Calu3 (cell line): ENCODE results near the gene ACER1. TPM values are rescaled to one million over a fixed set of nuclear protein-coding genes. Genes with fewer than 3 reads are reported as not detected.

Experiments used
- Bru-seq: library from RNA; stranded (reverse); fragments of 400-500 nt; gene quantifications from one replicate; lab custom pipeline; 2021; lab: Mats Ljungman, UMichigan
- BruChase-seq, 2 experiments: library from RNA; stranded (reverse); fragments of 400-500 nt; gene quantifications; one replicate each; lab custom pipeline; 2021; lab: Mats Ljungman, UMichigan
- BruUV-seq: library from RNA; stranded (reverse); fragments of 400-500 nt; replicated peaks from 2 replicates; lab custom pipeline; 2021; lab: Mats Ljungman, UMichigan
- CTCF ChIA-PET: fragments of 300-600 bp; sonication (Branson Sonifier 250); formaldehyde crosslinking; loops from one replicate; lab custom pipeline; 2022; ENCODE audit warnings: antibody characterized with exemption; lab: Charles Lee
- DNase-seq: peaks from one replicate; pipeline ENCODE4 v3.0.0; 2022
- H3K27ac Mint-ChIP-seq: one replicate; pipeline ENCODE4 v1.8.0; 2022; ENCODE audit warnings: mixed read lengths; ENCODE audit not compliant: unreplicated experiment
- H3K27me3 Mint-ChIP-seq: one replicate; pipeline ENCODE4 v1.8.0; 2022; ENCODE audit warnings: mixed read lengths; ENCODE audit not compliant: unreplicated experiment
- H3K36me3 Mint-ChIP-seq: one replicate; pipeline ENCODE4 v1.8.0; 2022; ENCODE audit warnings: mild to moderate bottlenecking, moderate library complexity, mixed read lengths; ENCODE audit not compliant: insufficient read depth, unreplicated experiment
- H3K4me1 Mint-ChIP-seq: one replicate; pipeline ENCODE4 v1.8.0; 2022; ENCODE audit warnings: mild to moderate bottlenecking, low read depth, mixed read lengths; ENCODE audit not compliant: unreplicated experiment
- H3K4me3 Mint-ChIP-seq: one replicate; pipeline ENCODE4 v1.8.0; 2022; ENCODE audit warnings: mild to moderate bottlenecking, low read depth, moderate library complexity, mixed read lengths; ENCODE audit not compliant: unreplicated experiment
- H3K9me3 Mint-ChIP-seq: one replicate; pipeline ENCODE4 v1.8.0; 2022; ENCODE audit warnings: low read depth, mixed read lengths; ENCODE audit not compliant: unreplicated experiment
- intact Hi-C: fragments of 100-400 bp; cut with micrococcal nuclease; formaldehyde crosslinking; loops from one replicate; pipeline ENCODE4 v1.10.0; 2022; ENCODE audit not compliant: unreplicated experiment
- long read RNA-seq: library from polyadenylated mRNA; stranded (forward); transcript quantifications from one replicate; pipeline ENCODE4 v2.0.0, GENCODE V29; 2022
- total RNA-seq: library from RNA; stranded (reverse); gene quantifications from 2 replicates; pipeline ENCODE4 v1.2.3, GENCODE V29; 2022
- TF ChIP-seq, protein P1 (sequence below): fragments of 200-600 bp; IDR thresholded peaks from one replicate; pipeline ENCODE4 v1.8.0; 2022; ENCODE audit warnings: antibody characterized with exemption; ENCODE audit not compliant: unreplicated experiment

ACER1 gene
- total RNA-seq (not detected in 2 replicates), Bru-seq, nascent RNA (percentile 3 among the genes with signal in this experiment), BruChase-seq, experiment 1, labeled RNA remaining after a 6-hour chase (percentile 8 among the genes with signal in this experiment), BruChase-seq, experiment 2, labeled RNA remaining after a 2-hour chase (percentile 6 among the genes with signal in this experiment)
- long read RNA-seq = 0 reads

DNA sequence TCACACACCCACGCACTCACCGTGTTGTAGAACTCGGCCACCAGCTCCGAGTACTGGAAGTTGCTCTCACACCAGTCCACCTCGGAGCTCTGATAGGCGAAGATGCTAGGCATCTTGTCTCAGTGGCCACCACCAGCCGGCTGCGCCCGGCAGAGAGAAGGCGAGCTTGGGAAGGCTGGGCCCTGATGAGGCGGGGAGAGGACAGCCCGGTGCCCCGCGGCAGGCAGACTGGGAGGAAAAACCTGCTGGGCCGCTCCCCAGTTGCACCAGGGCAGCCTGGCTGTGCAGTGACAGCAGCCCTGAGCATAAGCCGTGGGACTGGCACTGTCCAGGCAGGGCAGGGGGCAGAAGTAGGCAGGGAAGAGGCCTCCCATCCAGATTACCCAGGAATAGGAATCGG, at the start of gene ACER1:
Gene ACER1 (minus strand): TSS at position 174 of the 400 bp plus-strand sequence. CDS start 61 bp downstream, at position 113.
- Mint-ChIP-seq H3K4me3 (no peak within 1 kb of the TSS), H3K4me1 (no peaks in the 10 kb centered on the region), H3K27ac (no peak within 1 kb of the TSS), H3K9me3 (no peaks in the 10 kb centered on the region), H3K36me3 (no peaks in the 10 kb centered on the region), H3K27me3 (no peaks in the 10 kb centered on the region)
- DNase-seq = peak; percentile 43
- BruUV-seq = no TSS peak
- CTCF ChIA-PET = interaction anchor here (0.6 kb wide), 1 partner anchor 352 kb away, joined by 5 read pairs; no protein-coding TSS in a partner anchor
- TF ChIP-seq, protein P1, sequence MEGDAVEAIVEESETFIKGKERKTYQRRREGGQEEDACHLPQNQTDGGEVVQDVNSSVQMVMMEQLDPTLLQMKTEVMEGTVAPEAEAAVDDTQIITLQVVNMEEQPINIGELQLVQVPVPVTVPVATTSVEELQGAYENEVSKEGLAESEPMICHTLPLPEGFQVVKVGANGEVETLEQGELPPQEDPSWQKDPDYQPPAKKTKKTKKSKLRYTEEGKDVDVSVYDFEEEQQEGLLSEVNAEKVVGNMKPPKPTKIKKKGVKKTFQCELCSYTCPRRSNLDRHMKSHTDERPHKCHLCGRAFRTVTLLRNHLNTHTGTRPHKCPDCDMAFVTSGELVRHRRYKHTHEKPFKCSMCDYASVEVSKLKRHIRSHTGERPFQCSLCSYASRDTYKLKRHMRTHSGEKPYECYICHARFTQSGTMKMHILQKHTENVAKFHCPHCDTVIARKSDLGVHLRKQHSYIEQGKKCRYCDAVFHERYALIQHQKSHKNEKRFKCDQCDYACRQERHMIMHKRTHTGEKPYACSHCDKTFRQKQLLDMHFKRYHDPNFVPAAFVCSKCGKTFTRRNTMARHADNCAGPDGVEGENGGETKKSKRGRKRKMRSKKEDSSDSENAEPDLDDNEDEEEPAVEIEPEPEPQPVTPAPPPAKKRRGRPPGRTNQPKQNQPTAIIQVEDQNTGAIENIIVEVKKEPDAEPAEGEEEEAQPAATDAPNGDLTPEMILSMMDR = no peak
- intact Hi-C loops = no loop called here

- Mint-ChIP-seq H3K27ac (no peak overlapping the region), H3K4me3 (no peak overlapping the region), H3K36me3 (peaks cover 48% of the 10 kb centered on the region), H3K27me3 (no peaks in the 10 kb centered on the region), H3K4me1 (no peaks in the 10 kb centered on the region), H3K9me3 (no peaks in the 10 kb centered on the region)
- TF ChIP-seq, protein P1 = no peak
- no TSS peak for BruUV-seq
- no peak for DNase-seq
- CTCF ChIA-PET = interaction anchor here (0.7 kb wide), 1 partner anchor 257 kb away, joined by 5 read pairs; no protein-coding TSS in a partner anchor
- intact Hi-C loops = no loop called here
Measured at GRCh38 chr19:6383188-6383587, 49.8 kb upstream of the ACER1 start.

DNA sequence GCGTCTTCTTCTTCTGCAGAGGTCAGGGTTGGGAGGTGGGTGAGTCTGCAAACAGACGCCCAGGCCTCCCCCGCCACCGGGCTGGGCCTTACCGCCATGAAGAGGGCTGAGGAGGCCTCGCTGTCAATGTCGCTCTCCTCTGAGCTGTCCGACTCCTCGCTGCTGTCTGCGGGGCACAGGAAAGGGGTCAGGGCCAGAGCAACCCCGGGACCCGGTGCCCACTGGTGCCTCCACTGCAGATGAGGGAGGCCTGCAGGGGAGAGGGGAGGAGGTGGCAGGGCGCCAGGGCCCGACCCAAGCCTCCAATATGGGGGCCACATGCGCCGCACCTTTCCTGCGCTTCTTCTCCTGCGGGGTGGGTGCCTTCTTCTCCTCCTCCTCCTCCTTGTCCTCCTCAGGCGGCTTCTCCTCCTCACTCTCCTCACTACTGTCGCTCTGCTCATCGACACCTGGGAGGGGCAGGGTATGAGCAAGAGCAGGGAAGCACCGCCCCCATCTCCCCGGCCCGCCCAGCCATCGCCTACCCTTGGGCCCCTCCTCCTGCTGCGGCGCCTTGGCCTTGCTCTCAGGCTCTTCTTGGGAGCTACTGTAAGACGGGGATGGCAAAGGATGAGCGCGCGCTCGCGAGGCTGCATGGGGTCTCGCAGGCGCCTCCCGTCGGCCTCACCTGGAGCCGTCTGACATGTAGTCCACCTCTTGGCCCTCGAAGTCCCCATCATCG, 47.8 kb upstream of the ACER1 start:
- TF ChIP-seq, protein P1 = no peak
- no peaks in the 10 kb centered on the region for H3K9me3 Mint-ChIP-seq
- CTCF ChIA-PET = no interaction called here
- H3K36me3 Mint-ChIP-seq = peaks cover 35% of the 10 kb centered on the region
- no peak for DNase-seq
- H3K4me1 Mint-ChIP-seq = no peaks in the 10 kb centered on the region
- intact Hi-C loops = no loop called here
- BruUV-seq = no TSS peak
- H3K27me3 Mint-ChIP-seq = no peaks in the 10 kb centered on the region
- H3K4me3 Mint-ChIP-seq = no peak overlapping the region
- no peak overlapping the region for H3K27ac Mint-ChIP-seq

GRCh38 chr19:6379744-6380143, 46.3 kb upstream of the ACER1 start:
- TF ChIP-seq, protein P1 = no peak
- BruUV-seq = no TSS peak
- no peaks in the 10 kb centered on the region for H3K9me3 Mint-ChIP-seq
- DNase-seq = no peak
- H3K4me1 Mint-ChIP-seq = no peaks in the 10 kb centered on the region
- H3K27ac Mint-ChIP-seq = no peak overlapping the region
- CTCF ChIA-PET = no interaction called here
- peaks cover 29% of the 10 kb centered on the region for H3K36me3 Mint-ChIP-seq
- intact Hi-C loops = no loop called here
- H3K27me3 Mint-ChIP-seq = no peaks in the 10 kb centered on the region
- no peak overlapping the region for H3K4me3 Mint-ChIP-seq
